ENCODE results near the gene PALLD. TPM values are rescaled to one million over a fixed set of nuclear protein-coding genes. Genes with fewer than 3 reads are reported as not detected.

Gene PALLD
- total RNA-seq, 1 experiment from 2014 or later, result 27.6 TPM

- BruUV-seq (replicated peaks), result no TSS peak
- TF ChIP-seq, protein P1, sequence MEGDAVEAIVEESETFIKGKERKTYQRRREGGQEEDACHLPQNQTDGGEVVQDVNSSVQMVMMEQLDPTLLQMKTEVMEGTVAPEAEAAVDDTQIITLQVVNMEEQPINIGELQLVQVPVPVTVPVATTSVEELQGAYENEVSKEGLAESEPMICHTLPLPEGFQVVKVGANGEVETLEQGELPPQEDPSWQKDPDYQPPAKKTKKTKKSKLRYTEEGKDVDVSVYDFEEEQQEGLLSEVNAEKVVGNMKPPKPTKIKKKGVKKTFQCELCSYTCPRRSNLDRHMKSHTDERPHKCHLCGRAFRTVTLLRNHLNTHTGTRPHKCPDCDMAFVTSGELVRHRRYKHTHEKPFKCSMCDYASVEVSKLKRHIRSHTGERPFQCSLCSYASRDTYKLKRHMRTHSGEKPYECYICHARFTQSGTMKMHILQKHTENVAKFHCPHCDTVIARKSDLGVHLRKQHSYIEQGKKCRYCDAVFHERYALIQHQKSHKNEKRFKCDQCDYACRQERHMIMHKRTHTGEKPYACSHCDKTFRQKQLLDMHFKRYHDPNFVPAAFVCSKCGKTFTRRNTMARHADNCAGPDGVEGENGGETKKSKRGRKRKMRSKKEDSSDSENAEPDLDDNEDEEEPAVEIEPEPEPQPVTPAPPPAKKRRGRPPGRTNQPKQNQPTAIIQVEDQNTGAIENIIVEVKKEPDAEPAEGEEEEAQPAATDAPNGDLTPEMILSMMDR (IDR thresholded peaks at IDR 0.05; ENCODE audit: unreplicated experiment), result no peak
- CTCF ChIA-PET, result no interaction called here
- peaks cover 5% of the 10 kb centered on the region for H3K4me1 Mint-ChIP-seq (ENCODE audit: low read depth, unreplicated experiment)
- intact Hi-C loops (cut with micrococcal nuclease; ENCODE audit: unreplicated experiment), result loop anchor here (5.0 kb wide), 2 partner anchors 83 to 643 kb away; no protein-coding TSS in a partner anchor
- no peak overlapping the region for H3K27ac Mint-ChIP-seq (ENCODE audit: unreplicated experiment)
- no peak overlapping the region for H3K4me3 Mint-ChIP-seq (ENCODE audit: low read depth, unreplicated experiment)
- DNase-seq, result no peak
- H3K36me3 Mint-ChIP-seq (ENCODE audit: insufficient read depth, unreplicated experiment), result peaks cover 6% of the 10 kb centered on the region
- H3K9me3 Mint-ChIP-seq (ENCODE audit: low read depth, unreplicated experiment), result no peaks in the 10 kb centered on the region
- H3K27me3 Mint-ChIP-seq (ENCODE audit: unreplicated experiment), result no peaks in the 10 kb centered on the region
Observed at GRCh38 chr4:168924667-168925066, 427.8 kb downstream of the PALLD start.

- BruUV-seq (replicated peaks), result no TSS peak
- Mint-ChIP-seq H3K4me3 (ENCODE audit: low read depth, unreplicated experiment) (no peak overlapping the region), H3K9me3 (ENCODE audit: low read depth, unreplicated experiment) (no peaks in the 10 kb centered on the region), H3K4me1 (ENCODE audit: low read depth, unreplicated experiment) (peaks cover 5% of the 10 kb centered on the region), H3K27me3 (ENCODE audit: unreplicated experiment) (no peaks in the 10 kb centered on the region), H3K36me3 (ENCODE audit: insufficient read depth, unreplicated experiment) (peaks cover 6% of the 10 kb centered on the region), H3K27ac (ENCODE audit: unreplicated experiment) (no peak overlapping the region)
- CTCF ChIA-PET, result interaction anchor here (0.8 kb wide), 1 partner anchor 561 kb away, joined by 4 read pairs; no protein-coding TSS in a partner anchor
- intact Hi-C loops (cut with micrococcal nuclease; ENCODE audit: unreplicated experiment), result no loop called here
- TF ChIP-seq, protein P1 (IDR thresholded peaks at IDR 0.05; ENCODE audit: unreplicated experiment), result no peak
- DNase-seq, result no peak
Observed at GRCh38 chr4:168925789-168926490, 429.1 kb downstream of the PALLD start.

DNA sequence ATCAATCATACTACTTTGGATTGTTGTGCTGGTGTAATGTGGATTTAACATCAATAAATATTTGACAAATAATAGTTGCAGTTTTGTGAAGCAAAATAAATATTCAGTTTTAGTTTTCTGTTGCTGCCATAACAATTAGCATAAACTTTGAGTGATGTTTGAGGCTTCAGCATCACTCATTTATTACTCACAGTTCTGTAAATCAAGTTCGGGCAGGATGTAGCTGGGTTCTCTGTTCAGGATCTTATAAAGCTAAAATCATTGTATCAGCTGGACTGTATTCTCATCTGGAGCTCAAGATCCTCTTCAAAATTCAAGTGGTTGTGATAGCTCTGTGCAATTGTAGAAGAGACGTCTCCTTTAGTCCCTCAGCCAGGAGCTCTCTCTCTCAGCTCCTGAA is 431.5 kb downstream of the PALLD start:
- H3K9me3 Mint-ChIP-seq (ENCODE audit: low read depth, unreplicated experiment), result peaks cover 2% of the 10 kb centered on the region

GRCh38 chr4:168928875-168929274 is 432.0 kb downstream of the PALLD start:
- TF ChIP-seq, protein P1 (IDR thresholded peaks at IDR 0.05; ENCODE audit: unreplicated experiment), result no peak
- no TSS peak for BruUV-seq (replicated peaks)
- peaks cover 3% of the 10 kb centered on the region for H3K36me3 Mint-ChIP-seq (ENCODE audit: insufficient read depth, unreplicated experiment)
- no peak for DNase-seq
- CTCF ChIA-PET, result no interaction called here
- H3K27me3 Mint-ChIP-seq (ENCODE audit: unreplicated experiment), result no peaks in the 10 kb centered on the region
- H3K4me1 Mint-ChIP-seq (ENCODE audit: low read depth, unreplicated experiment), result peaks cover under 1% of the 10 kb centered on the region
- no peak overlapping the region for H3K4me3 Mint-ChIP-seq (ENCODE audit: low read depth, unreplicated experiment)
- no peak overlapping the region for H3K27ac Mint-ChIP-seq (ENCODE audit: unreplicated experiment)
- intact Hi-C loops (cut with micrococcal nuclease; ENCODE audit: unreplicated experiment), result no loop called here
- H3K9me3 Mint-ChIP-seq (ENCODE audit: low read depth, unreplicated experiment), result peaks cover 2% of the 10 kb centered on the region

More for the DNA sequence above, 431.5 kb downstream of the PALLD start:
- CTCF ChIA-PET, result no interaction called here
- H3K4me3 Mint-ChIP-seq (ENCODE audit: low read depth, unreplicated experiment), result no peak overlapping the region
- intact Hi-C loops (cut with micrococcal nuclease; ENCODE audit: unreplicated experiment), result no loop called here
- no peak overlapping the region for H3K27ac Mint-ChIP-seq (ENCODE audit: unreplicated experiment)
- no TSS peak for BruUV-seq (replicated peaks)
- TF ChIP-seq, protein P1 (IDR thresholded peaks at IDR 0.05; ENCODE audit: unreplicated experiment), result no peak
- H3K36me3 Mint-ChIP-seq (ENCODE audit: insufficient read depth, unreplicated experiment), result peaks cover 6% of the 10 kb centered on the region
- H3K27me3 Mint-ChIP-seq (ENCODE audit: unreplicated experiment), result no peaks in the 10 kb centered on the region
- H3K4me1 Mint-ChIP-seq (ENCODE audit: low read depth, unreplicated experiment), result peaks cover 5% of the 10 kb centered on the region
- no peak for DNase-seq

Measured in Calu3 (cell line).